ENCODE results near the gene FBXO15.

The FBXO15 gene

GRCh38 chr18:74068296-74068695 is 79.3 kb downstream of the FBXO15 start:
- TF ChIP-seq RAD21 (IDR thresholded peaks at IDR 0.05; ENCODE audit: low read depth) (no peak), NFIC (IDR thresholded peaks at IDR 0.05) (no peak), CREB1 (IDR thresholded peaks at IDR 0.05; ENCODE audit: low read depth) (no peak)

DNA sequence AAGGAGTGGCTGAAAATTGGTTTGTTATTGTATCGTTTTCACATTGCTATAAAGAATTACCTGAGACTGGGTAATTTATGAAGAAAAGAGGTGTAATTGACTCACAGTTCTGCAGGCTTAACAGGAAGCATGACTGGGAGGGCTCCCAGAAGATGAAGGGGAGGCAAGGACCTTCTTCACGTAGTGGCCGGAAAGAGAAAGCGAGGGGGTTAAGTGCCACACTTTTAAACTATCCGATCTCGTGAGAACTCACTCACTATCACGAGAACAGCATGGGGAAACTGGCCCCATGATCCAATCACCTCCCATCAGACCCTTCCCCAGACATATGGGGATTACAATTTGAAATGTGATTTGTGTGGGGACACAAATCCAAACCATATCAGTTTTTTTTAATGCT is 81.6 kb downstream of the FBXO15 start:
- TF ChIP-seq EGR1 (IDR thresholded peaks at IDR 0.05) (no peak), EP300 (IDR thresholded peaks at IDR 0.05; ENCODE audit: borderline replicate concordance) (no peak), CEBPB (IDR thresholded peaks at IDR 0.05) (no peak), CREB1 (IDR thresholded peaks at IDR 0.05; ENCODE audit: low read depth) (no peak)
- TF ChIP-seq, protein P1, sequence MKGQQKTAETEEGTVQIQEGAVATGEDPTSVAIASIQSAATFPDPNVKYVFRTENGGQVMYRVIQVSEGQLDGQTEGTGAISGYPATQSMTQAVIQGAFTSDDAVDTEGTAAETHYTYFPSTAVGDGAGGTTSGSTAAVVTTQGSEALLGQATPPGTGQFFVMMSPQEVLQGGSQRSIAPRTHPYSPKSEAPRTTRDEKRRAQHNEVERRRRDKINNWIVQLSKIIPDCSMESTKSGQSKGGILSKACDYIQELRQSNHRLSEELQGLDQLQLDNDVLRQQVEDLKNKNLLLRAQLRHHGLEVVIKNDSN (IDR thresholded peaks at IDR 0.05), result no peak

GRCh38 chr18:74065366-74065765 is 82.3 kb downstream of the FBXO15 start:
- TF ChIP-seq YY1 (IDR thresholded peaks at IDR 0.05; ENCODE audit: low read depth) (no peak), EGR1 (IDR thresholded peaks at IDR 0.05) (no peak), RAD21 (IDR thresholded peaks at IDR 0.05; ENCODE audit: low read depth) (no peak), CEBPB (IDR thresholded peaks at IDR 0.05) (no peak), EP300 (IDR thresholded peaks at IDR 0.05; ENCODE audit: borderline replicate concordance) (no peak), NFIC (IDR thresholded peaks at IDR 0.05) (no peak), ZBTB7A (IDR thresholded peaks at IDR 0.05; ENCODE audit: low read depth) (no peak)
- TF ChIP-seq, protein P1 (IDR thresholded peaks at IDR 0.05), result no peak

DNA sequence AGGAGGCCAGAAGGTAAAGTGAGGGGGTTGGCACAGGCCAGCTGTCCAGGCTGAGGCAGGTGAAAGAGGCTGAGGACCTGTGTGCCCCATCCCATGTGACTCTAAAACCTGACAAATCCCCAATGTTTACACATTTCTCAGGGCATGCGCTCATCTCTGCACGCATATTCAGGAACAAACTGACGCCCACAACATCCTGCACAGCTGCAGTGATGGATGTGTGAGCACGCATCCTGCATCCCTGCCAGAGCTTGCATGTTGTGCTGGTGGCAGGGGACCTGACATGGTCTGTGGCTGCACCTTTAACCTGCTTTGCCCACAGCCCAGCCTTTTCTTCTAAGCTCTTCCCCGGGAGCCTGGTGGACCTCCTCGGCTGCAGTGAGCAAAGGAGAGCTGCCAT is 83.1 kb downstream of the FBXO15 start:
- TF ChIP-seq, protein P1 (IDR thresholded peaks at IDR 0.05), result no peak
- TF ChIP-seq MAX (IDR thresholded peaks at IDR 0.05) (no peak), ZBTB7A (IDR thresholded peaks at IDR 0.05; ENCODE audit: low read depth) (no peak), EP300 (IDR thresholded peaks at IDR 0.05; ENCODE audit: borderline replicate concordance) (no peak), RAD21 (IDR thresholded peaks at IDR 0.05; ENCODE audit: low read depth) (no peak), NFIC (IDR thresholded peaks at IDR 0.05) (no peak), YY1 (IDR thresholded peaks at IDR 0.05; ENCODE audit: low read depth) (no peak), TCF12 (IDR thresholded peaks at IDR 0.05; ENCODE audit: low read depth) (no peak), CREB1 (IDR thresholded peaks at IDR 0.05; ENCODE audit: low read depth) (no peak), TEAD4 (IDR thresholded peaks at IDR 0.05) (no peak), TAF1 (IDR thresholded peaks at IDR 0.05; ENCODE audit: low read depth) (no peak), EGR1 (IDR thresholded peaks at IDR 0.05) (no peak), CEBPB (IDR thresholded peaks at IDR 0.05) (no peak), FOXM1 (IDR thresholded peaks at IDR 0.05; ENCODE audit: borderline replicate concordance, low read depth) (no peak)
- TF ChIP-seq, protein P2, sequence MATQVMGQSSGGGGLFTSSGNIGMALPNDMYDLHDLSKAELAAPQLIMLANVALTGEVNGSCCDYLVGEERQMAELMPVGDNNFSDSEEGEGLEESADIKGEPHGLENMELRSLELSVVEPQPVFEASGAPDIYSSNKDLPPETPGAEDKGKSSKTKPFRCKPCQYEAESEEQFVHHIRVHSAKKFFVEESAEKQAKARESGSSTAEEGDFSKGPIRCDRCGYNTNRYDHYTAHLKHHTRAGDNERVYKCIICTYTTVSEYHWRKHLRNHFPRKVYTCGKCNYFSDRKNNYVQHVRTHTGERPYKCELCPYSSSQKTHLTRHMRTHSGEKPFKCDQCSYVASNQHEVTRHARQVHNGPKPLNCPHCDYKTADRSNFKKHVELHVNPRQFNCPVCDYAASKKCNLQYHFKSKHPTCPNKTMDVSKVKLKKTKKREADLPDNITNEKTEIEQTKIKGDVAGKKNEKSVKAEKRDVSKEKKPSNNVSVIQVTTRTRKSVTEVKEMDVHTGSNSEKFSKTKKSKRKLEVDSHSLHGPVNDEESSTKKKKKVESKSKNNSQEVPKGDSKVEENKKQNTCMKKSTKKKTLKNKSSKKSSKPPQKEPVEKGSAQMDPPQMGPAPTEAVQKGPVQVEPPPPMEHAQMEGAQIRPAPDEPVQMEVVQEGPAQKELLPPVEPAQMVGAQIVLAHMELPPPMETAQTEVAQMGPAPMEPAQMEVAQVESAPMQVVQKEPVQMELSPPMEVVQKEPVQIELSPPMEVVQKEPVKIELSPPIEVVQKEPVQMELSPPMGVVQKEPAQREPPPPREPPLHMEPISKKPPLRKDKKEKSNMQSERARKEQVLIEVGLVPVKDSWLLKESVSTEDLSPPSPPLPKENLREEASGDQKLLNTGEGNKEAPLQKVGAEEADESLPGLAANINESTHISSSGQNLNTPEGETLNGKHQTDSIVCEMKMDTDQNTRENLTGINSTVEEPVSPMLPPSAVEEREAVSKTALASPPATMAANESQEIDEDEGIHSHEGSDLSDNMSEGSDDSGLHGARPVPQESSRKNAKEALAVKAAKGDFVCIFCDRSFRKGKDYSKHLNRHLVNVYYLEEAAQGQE (IDR thresholded peaks at IDR 0.05; ENCODE audit: low read depth), result no peak

GRCh38 chr18:74063557-74063956 is 84.1 kb downstream of the FBXO15 start:
- TF ChIP-seq CREB1 (IDR thresholded peaks at IDR 0.05; ENCODE audit: low read depth) (no peak), NFIC (IDR thresholded peaks at IDR 0.05) (no peak), TCF12 (IDR thresholded peaks at IDR 0.05; ENCODE audit: low read depth) (no peak), FOXM1 (IDR thresholded peaks at IDR 0.05; ENCODE audit: borderline replicate concordance, low read depth) (no peak), TEAD4 (IDR thresholded peaks at IDR 0.05) (no peak), CEBPB (IDR thresholded peaks at IDR 0.05) (no peak), TAF1 (IDR thresholded peaks at IDR 0.05; ENCODE audit: low read depth) (no peak), RAD21 (IDR thresholded peaks at IDR 0.05; ENCODE audit: low read depth) (no peak), EP300 (IDR thresholded peaks at IDR 0.05; ENCODE audit: borderline replicate concordance) (no peak), EGR1 (IDR thresholded peaks at IDR 0.05) (no peak), ZBTB7A (IDR thresholded peaks at IDR 0.05; ENCODE audit: low read depth) (no peak), MAX (IDR thresholded peaks at IDR 0.05) (no peak), YY1 (IDR thresholded peaks at IDR 0.05; ENCODE audit: low read depth) (no peak)
- TF ChIP-seq, protein P1 (IDR thresholded peaks at IDR 0.05), result no peak
- TF ChIP-seq, protein P2 (IDR thresholded peaks at IDR 0.05; ENCODE audit: low read depth), result no peak
